Liver (tissue), 9 donors: ENCODE results near the gene TMED6. TPM values are rescaled to one million over a fixed set of nuclear protein-coding genes. Genes with fewer than 3 reads are reported as not detected.

Experiments
- DNase-seq: peaks from one replicate; pipeline ENCODE4 v3.0.0-alpha.2; 2017; ENCODE audit warnings: low spot score
- H3K27ac ChIP-seq, 2 donors: one replicate each; pipeline ENCODE4 v1.7.0; 2013; ENCODE audit warnings: inconsistent platforms in 2 of 2, low read length in 2 of 2, control low read depth in 1 of 2, low read depth in 1 of 2, mild to moderate bottlenecking in 1 of 2
- H3K27me3 ChIP-seq, 4 donors: one replicate each; pipeline versions ENCODE4 v1.6.1 to v1.7.0; 2013; ENCODE audit warnings: low read length in 3 of 4, inconsistent platforms in 1 of 4, mild to moderate bottlenecking in 1 of 4, moderate library complexity in 1 of 4; ENCODE audit not compliant: control insufficient read depth in 4 of 4, insufficient read depth in 4 of 4
- H3K36me3 ChIP-seq, 4 donors: one replicate each; pipeline versions ENCODE4 v1.6.1 to v1.7.0; 2013; ENCODE audit warnings: low read length in 3 of 4, mild to moderate bottlenecking in 3 of 4, low read depth in 1 of 4, moderate library complexity in 1 of 4; ENCODE audit not compliant: control insufficient read depth in 4 of 4, insufficient read depth in 3 of 4
- H3K4me1 ChIP-seq, 4 donors: one replicate each; pipeline versions ENCODE4 v1.6.1 to v1.7.0; 2013; ENCODE audit warnings: low read length in 3 of 4, mild to moderate bottlenecking in 3 of 4, moderate library complexity in 1 of 4; ENCODE audit not compliant: control insufficient read depth in 4 of 4, insufficient read depth in 4 of 4
- H3K4me3 ChIP-seq, 3 donors: one replicate each; pipeline versions ENCODE4 v1.6.1 to v1.7.0; 2013; ENCODE audit warnings: low read length in 3 of 3, control low read depth in 1 of 3, low read depth in 1 of 3, mild to moderate bottlenecking in 1 of 3
- H3K9ac ChIP-seq, 2 donors: one replicate each; pipeline ENCODE4 v1.7.0; 2013; ENCODE audit warnings: low read length in 2 of 2, mild to moderate bottlenecking in 2 of 2, moderate library complexity in 2 of 2, control low read depth in 1 of 2, low read depth in 1 of 2
- H3K9me3 ChIP-seq, 4 donors: one replicate each; pipeline versions ENCODE4 v1.6.1 to v1.7.0; 2013; ENCODE audit warnings: low read length in 3 of 4; ENCODE audit not compliant: control insufficient read depth in 4 of 4
- ATF3 ChIP-seq: IDR thresholded peaks from 2 replicates; pipeline ENCODE4 v1.6.1; 2016; ENCODE audit warnings: antibody characterized with exemption
- CTCF ChIP-seq: fragments of 150-350 bp; IDR thresholded peaks from 2 replicates; pipeline ENCODE4 v1.5.1; 2017; ENCODE audit warnings: improper control_type of control experiment, low read depth, low read length; ENCODE audit not compliant: missing input control
- EGR1 ChIP-seq, 2 donors: IDR thresholded peaks; 2 replicates each; pipeline ENCODE4 v1.6.1; 2016 to 2018; ENCODE audit warnings: antibody characterized with exemption in 2 of 2, low read depth in 2 of 2
- FOXA1 ChIP-seq: IDR thresholded peaks from 2 replicates; pipeline ENCODE4 v1.6.1; 2016; ENCODE audit warnings: antibody characterized with exemption
- FOXA2 ChIP-seq: IDR thresholded peaks from 2 replicates; pipeline ENCODE4 v1.6.1; 2016; ENCODE audit warnings: antibody characterized with exemption
- GABPA ChIP-seq, 2 donors: IDR thresholded peaks in 1 of 2; conservative IDR thresholded peaks in 1 of 2; 2 replicates each; pipeline ENCODE4 v1.6.1; 2016; ENCODE audit warnings: antibody characterized with exemption in 2 of 2, mild to moderate bottlenecking in 1 of 2, moderate library complexity in 1 of 2
- HNF4A ChIP-seq, 2 donors: conservative IDR thresholded peaks; 2 replicates each; pipeline ENCODE4 v1.6.1; 2016; ENCODE audit warnings: antibody characterized with exemption in 2 of 2, mild to moderate bottlenecking in 2 of 2
- HNF4G ChIP-seq: IDR thresholded peaks from 2 replicates; pipeline ENCODE4 v1.6.1; 2016; ENCODE audit warnings: antibody characterized with exemption
- JUND ChIP-seq, 2 donors: IDR thresholded peaks; 2 replicates each; pipeline ENCODE4 v1.6.1; 2016; ENCODE audit warnings: antibody characterized with exemption in 2 of 2
- MAX ChIP-seq: IDR thresholded peaks from 2 replicates; pipeline ENCODE4 v1.6.1; 2016; ENCODE audit warnings: antibody characterized with exemption
- NR2F2 ChIP-seq: IDR thresholded peaks from 2 replicates; pipeline ENCODE4 v1.6.1; 2016; ENCODE audit warnings: antibody characterized with exemption
- RAD21 ChIP-seq, 2 donors: IDR thresholded peaks; 2 replicates each; pipeline ENCODE4 v1.6.1; 2016; ENCODE audit warnings: antibody characterized with exemption in 2 of 2, mild to moderate bottlenecking in 2 of 2
- REST ChIP-seq: IDR thresholded peaks from 2 replicates; pipeline ENCODE4 v1.6.1; 2016; ENCODE audit warnings: antibody characterized with exemption, mild to moderate bottlenecking
- RXRA ChIP-seq, 2 donors: IDR thresholded peaks; 2 replicates each; pipeline ENCODE4 v1.6.1; 2017 to 2018; ENCODE audit warnings: antibody characterized with exemption in 2 of 2, mild to moderate bottlenecking in 1 of 2
- SP1 ChIP-seq: IDR thresholded peaks from 2 replicates; pipeline ENCODE4 v1.6.1; 2018; ENCODE audit warnings: antibody characterized with exemption, mild to moderate bottlenecking
- TAF1 ChIP-seq: conservative IDR thresholded peaks from 2 replicates; pipeline ENCODE4 v1.6.1; 2016; ENCODE audit warnings: antibody characterized with exemption, mild to moderate bottlenecking
- YY1 ChIP-seq: IDR thresholded peaks from 2 replicates; pipeline ENCODE4 v1.6.1; 2016; ENCODE audit warnings: antibody characterized with exemption, mild to moderate bottlenecking
- WGBS: extraction: QIAGEN DNeasy Blood & Tissue Kit; methylation state at CpG from one replicate; pipeline ENCODE4 v1.1.7; 2013; 5-methylcytosine and 5-hydroxymethylcytosine counted together
- polyA plus RNA-seq, 2 donors: library from polyadenylated mRNA; stranded (reverse) in 1 of 2; unstranded in 1 of 2; fragments of 200-250 nt in 1 of 2; fragments of >200 nt in 1 of 2; fragmentation: Nextera tagmentation in 1 of 2; extraction: Ambion mirVana in 1 of 2; gene quantifications; one replicate each; pipeline versions ENCODE4 v1.2.1 to v1.2.3, GENCODE V29; 2013 to 2015
- total RNA-seq, 2 donors: library from RNA; depleted of rRNA; stranded (reverse); fragments of >200 nt; gene quantifications; one replicate each; pipeline ENCODE4 v1.2.3, GENCODE V29; 2014
- donor health status: healthy.
- donor health status: healthy.
- donor health status: healthy.
- donor health status: healthy.
- donor health status: healthy.

Gene TMED6
- total and polyA plus RNA-seq, 4 donors = 0.18 to 46.2 (median 11.0) TPM

- WGBS = 95% methylated on average over 7 of the region's 7 CpGs
- no peak for DNase-seq
These were observed 29.2 kb downstream of the TMED6 start for GRCh38 chr16:69322343-69322742.

GRCh38 chr16:69321080-69321479, 30.5 kb downstream of the TMED6 start:
- H3K36me3 ChIP-seq = peaks cover 25 to 58% (median 38%) of the 10 kb centered on the region in 4 donors
- no peak for TF ChIP-seq HNF4G
- no peak for TF ChIP-seq JUND (IDR thresholded peaks at IDR 0.05)
- no peak for TF ChIP-seq RAD21 (IDR thresholded peaks at IDR 0.05)
- no peak for TF ChIP-seq MAX
- TF ChIP-seq CTCF = no peak
- TF ChIP-seq GABPA (IDR thresholded peaks at IDR 0.05 in 1 of 2, conservative IDR thresholded peaks at IDR 0.05 in 1 of 2) = no peak
- no peak for TF ChIP-seq YY1
- no peak for TF ChIP-seq RXRA (IDR thresholded peaks at IDR 0.05)
- no peak for TF ChIP-seq EGR1 (IDR thresholded peaks at IDR 0.05; ENCODE audit: low read depth in 2 of 2)
- no peak for TF ChIP-seq FOXA1
- no peak for TF ChIP-seq TAF1
- TF ChIP-seq NR2F2 = no peak
- no peaks in the 10 kb centered on the region for H3K27me3 ChIP-seq
- H3K9me3 ChIP-seq = no peaks in the 10 kb centered on the region
- no peak overlapping the region for H3K9ac ChIP-seq
- H3K27ac ChIP-seq = no peak overlapping the region
- peaks cover 13 to 63% (median 51%) of the 10 kb centered on the region in 4 donors for H3K4me1 ChIP-seq
- DNase-seq = no peak
- no peak overlapping the region for H3K4me3 ChIP-seq
- 94% methylated on average over 22 of the region's 22 CpGs for WGBS

More at GRCh38 chr16:69322343-69322742, 29.2 kb downstream of the TMED6 start:
- TF ChIP-seq REST (no peak), SP1 (no peak)
- H3K4me1 ChIP-seq = peaks cover 11 to 64% (median 50%) of the 10 kb centered on the region in 4 donors
- no peaks in the 10 kb centered on the region for H3K27me3 ChIP-seq
- no peak overlapping the region for H3K9ac ChIP-seq
- peaks cover 25 to 58% (median 36%) of the 10 kb centered on the region in 4 donors for H3K36me3 ChIP-seq
- H3K9me3 ChIP-seq = no peaks in the 10 kb centered on the region
- H3K4me3 ChIP-seq = no peak overlapping the region
- H3K27ac ChIP-seq = no peak overlapping the region

GRCh38 chr16:69320740-69321073, 30.9 kb downstream of the TMED6 start:
- WGBS = 94% methylated on average over 13 of the region's 13 CpGs
- DNase-seq = no peak
- no peak for TF ChIP-seq HNF4A (conservative IDR thresholded peaks at IDR 0.05)
- no peak for TF ChIP-seq NR2F2
- TF ChIP-seq FOXA2 = no peak
- no peak for TF ChIP-seq YY1
- no peak for TF ChIP-seq ATF3
- TF ChIP-seq CTCF = no peak
- TF ChIP-seq SP1 = no peak
- TF ChIP-seq HNF4G = no peak
- no peak for TF ChIP-seq REST

More at GRCh38 chr16:69320740-69321073, 30.9 kb downstream of the TMED6 start:
- Histone ChIP-seq H3K4me3 (no peak overlapping the region), H3K36me3 (peaks cover 23 to 58% (median 38%) of the 10 kb centered on the region in 4 donors), H3K27ac (no peak overlapping the region), H3K9ac (no peak overlapping the region), H3K9me3 (no peaks in the 10 kb centered on the region), H3K27me3 (no peaks in the 10 kb centered on the region), H3K4me1 (peaks cover 10 to 63% (median 51%) of the 10 kb centered on the region in 4 donors)
